GM04504 (cell line): Measurements from ENCODE around the gene FAM72A.
"Not testable (repeated sequence)": the region's sequence is repeated elsewhere in the genome, so short reads cannot be mapped to it uniquely, and the experiment has no call there.

Source experiments
- DNase-seq: peaks from one replicate; pipeline ENCODE4 v3.0.0-alpha.2; 2012; ENCODE audit warnings: low read depth

The FAM72A gene

DNA sequence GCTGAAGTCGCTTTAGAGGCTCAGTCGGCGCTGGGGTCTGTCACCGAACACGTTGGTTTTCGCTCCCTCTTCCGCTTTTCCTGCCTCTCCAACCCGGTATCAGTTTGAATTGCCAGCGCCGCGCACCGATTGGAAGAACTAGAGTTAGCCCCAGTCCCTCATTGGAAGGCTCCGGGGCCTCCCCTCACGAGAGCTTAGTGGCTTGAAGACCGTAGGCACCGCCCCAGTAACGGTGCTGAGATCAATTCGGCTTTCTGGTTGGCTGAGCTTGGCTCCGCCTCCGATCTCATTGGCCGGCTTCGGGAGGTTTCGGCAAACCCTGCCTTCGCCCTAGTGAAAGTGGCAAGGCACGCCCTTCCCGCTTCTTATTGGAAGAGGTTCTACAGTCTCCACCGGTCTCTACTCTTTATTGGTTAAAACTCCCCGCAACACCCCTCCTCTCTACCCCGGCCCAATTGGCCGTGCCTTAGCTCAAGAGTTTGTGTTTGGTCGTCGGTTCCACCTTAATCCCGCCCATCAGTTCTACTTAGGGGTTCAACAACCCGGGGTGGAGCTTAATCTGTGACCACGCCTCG, at the start of gene FAM72A:
TSS of gene FAM72A (minus strand) at position 51 of the 575 bp plus-strand sequence. CDS start 814 bp downstream, outside the sequence.
- DNase-seq = peak; percentile 100

DNA sequence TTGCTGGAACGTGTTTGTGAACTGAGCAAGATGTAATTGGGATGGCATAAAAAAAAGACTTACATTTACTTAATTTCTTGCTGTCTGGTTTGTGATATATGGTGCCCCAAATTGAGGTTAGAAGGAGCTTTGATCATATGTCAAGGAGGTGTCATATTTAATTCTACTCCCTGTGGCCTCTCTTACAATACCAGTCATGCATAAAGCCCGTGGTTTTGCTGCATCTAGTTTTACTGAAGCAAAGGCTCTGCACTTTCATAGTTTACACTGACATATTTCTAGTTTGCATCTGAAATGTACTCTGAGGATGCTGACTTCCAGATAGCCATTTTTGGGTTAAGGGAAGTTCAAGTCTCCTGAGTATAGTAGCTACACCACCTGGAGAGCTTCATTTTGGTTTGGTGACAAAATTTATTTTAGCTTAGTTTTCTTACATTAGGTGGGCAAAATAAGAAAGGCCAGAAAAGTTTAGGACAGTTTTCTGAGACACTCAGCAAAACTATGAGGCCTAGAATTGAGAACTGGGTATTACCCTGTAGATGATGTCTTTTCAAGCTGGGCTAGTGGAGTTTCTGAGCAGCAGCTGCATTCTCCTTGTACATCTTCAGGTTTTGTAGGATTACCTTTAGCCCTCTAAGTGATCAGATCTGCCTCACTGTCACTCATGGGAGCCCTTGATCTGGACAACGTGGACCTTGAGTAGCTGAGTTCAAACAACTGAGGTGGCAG, 48.5 kb upstream of the FAM72A start:
- not testable (repeated sequence) for DNase-seq

DNA sequence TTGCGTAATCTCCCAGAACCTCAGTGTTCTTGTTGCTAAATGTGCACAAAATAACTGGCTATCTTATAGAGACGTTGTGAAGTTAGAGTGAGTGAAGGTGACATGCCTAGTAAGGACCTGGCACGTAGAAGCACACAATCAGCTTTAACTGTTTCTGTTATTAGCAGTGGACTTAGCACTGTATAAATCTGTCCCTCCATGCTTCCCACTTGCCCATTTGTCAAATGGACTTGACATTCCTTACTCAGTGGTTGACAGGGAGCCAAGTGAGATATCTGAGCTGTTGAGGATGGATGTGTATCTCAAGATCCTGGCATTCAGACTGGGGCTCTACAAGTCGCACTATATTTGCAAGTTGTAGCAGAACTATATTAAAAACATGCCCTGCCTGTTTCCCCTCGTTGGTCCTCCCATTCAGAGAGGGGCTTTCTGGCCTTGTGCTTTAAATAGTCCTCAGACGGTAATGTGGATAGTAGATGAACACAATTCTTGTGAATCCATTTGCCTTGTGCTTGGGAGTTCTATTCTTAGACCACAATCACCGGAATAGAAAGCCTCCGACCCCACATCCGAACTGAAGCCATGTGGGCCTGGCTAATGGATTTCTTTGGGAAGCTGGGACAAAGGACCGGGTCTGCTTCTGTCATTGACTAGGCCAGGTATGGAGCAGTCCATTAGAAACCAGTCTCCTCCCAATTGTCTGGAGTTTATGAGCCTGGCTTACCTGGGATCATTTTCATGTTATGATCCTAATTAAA, 43.7 kb upstream of the FAM72A start:
- not testable (repeated sequence) for DNase-seq

DNA sequence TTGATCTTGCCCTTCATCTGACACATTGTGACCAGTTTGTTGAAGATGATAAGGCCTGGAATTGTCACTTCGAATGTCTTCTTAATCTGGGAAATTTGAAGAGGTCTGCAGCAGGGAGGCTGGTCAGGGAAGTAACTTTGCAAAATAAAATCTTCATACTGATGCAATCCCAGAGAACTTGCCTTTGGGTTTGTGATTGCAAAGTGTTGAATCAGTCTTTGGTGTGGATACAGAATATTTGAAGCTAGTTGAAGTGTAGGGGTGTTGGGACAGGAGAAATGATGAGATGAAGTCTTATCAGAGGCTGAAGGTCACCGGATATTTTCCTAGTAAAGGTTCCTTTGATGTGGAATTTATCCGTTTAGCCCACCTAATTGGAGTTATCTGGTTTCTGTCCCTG, 42.8 kb upstream of the FAM72A start:
- DNase-seq = not testable (repeated sequence)

DNA sequence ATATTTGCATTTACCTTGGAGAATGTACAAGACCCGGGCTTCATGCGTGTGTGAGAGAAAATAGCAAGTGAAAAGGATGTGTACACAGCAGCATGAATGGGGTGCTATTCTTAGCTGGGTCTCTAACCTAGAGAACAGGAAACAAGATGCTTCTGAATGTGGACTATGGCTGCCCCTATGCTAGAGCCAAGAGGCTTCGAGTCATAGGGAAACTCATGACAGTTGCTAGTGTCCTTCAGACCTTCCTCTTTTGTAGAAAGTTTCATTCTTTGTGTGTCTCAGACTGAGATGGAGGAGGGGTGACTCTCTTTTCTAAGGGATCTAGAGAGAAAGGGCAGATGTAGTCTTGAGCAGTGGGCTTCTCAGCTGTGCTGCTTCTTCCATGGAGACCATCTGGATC, 40.7 kb upstream of the FAM72A start:
- DNase-seq = not testable (repeated sequence)

DNA sequence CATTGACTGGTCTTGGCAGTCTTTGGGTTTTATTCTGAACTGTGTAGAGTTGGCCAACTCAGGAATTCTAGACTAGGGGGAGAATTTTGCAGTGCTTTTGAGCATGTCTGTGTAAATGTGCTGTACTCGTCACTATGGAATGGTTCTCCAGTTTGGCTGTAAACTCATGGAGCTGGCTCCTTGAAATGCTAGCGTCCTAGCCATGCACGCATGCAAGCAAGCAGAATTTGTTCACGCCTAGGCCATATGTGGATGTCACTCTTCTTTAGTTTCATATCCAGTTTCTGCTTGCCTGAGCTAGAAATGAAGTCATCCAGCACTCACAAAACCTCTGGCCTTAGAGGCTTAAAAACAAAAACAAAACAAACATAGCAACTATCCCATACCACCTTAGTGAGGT, 37.6 kb upstream of the FAM72A start:
- DNase-seq = peak; percentile 69

DNA sequence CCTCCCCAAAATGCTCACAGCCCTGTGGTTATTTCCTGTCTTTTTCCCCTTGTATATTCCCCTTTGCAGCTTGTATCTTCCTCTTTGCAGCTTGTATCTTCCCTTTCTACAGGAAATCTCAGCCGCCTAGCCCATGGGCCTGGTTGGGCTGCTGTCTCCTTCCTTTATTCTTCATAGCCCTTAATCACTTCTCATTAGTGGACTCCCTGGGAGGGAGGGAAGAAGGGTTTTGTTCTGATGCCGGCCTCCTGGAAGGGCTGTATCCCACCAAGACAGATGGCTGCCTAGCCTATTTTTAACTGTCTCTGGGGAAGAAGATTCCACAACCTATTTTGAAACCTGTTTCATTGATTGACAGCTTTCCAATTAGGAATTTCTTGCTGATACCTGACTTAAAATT, 32.6 kb upstream of the FAM72A start:
- not testable (repeated sequence) for DNase-seq

DNA sequence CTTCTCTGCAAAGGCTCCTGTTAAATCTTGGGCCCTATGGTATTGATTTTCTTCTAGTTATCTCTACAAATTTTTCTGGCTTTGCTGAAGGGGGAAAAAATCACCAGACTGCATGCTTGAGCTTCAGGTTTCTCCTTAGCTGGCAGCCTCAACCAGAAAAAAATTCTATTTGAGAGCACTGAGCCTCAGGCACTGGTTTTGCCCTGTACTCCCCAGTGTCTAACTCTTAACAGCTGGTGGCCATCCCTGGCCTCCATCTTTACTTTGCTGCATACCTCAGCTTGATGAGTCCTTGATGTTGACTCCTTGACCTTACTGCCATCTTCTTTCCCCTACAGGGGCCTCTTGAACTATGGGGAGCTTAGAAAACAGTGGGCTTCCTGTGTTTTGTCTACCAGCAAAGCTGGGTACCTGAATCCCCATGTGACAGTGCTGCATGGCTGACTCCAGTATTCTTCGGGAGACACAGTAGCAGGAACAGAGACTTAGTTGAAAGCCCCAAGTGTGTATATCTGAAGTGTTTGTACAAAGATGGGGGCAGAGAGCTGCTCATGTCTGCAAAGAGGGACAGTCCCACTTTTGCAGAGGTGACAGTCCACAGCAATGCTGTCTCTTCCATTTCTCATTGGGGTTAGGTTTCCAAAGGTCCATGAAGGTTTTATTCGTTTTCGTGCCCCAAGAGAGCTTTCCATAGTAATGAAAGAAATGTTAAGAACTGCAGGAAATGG, 31.7 kb upstream of the FAM72A start:
- DNase-seq = not testable (repeated sequence)

DNA sequence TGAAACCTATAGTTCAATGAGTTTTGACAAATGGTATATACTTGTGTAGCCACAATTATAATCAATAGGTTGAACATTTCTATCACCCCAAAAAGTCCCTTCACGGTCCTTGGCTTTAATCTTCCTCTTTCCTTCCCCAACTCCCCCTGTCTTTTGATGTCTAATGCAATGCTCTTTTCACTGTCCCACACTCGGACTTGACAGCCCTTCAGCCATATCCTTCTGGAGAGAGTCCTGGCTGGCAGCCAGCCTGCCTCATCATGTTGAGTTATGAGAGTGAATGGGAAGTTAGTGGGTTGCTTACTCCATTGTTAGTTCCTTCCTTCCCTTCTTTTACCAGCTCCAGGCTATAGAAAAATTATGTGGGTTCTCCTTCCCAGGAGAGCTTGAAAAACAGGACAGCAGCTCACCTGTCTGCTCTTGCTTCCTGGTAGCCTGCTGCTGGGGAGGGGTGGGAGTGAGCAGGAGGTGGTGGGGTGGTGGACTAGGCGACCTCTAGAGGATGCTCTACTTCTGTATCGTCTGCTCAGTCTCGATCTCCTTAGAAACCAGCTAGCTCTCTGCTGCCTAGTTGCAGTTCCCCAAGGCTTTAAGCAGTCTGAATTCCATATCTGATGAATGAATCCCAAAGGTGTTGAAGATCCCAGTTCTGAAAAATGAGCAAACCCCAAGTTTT, 30.5 kb upstream of the FAM72A start:
- DNase-seq = not testable (repeated sequence)

DNA sequence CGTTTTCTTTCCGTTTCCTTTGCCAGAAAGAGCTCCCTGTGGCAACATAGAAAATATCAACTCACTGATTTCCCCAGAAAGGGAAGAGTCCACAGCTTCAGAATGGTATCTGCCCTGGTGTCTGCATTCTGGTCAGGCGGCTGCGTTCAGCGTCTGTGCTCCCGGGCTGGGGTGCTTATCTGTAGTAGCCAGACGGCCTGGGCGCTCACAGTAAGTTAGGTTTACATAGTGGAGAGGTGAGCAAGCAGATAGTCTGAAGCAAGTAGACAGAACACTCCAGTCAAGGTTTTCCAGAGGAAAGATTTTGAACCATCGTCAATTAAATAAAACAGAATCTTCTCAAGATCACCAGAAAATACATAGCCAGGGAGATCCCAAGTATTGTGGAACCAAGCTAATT, 29.4 kb upstream of the FAM72A start:
- not testable (repeated sequence) for DNase-seq

DNA sequence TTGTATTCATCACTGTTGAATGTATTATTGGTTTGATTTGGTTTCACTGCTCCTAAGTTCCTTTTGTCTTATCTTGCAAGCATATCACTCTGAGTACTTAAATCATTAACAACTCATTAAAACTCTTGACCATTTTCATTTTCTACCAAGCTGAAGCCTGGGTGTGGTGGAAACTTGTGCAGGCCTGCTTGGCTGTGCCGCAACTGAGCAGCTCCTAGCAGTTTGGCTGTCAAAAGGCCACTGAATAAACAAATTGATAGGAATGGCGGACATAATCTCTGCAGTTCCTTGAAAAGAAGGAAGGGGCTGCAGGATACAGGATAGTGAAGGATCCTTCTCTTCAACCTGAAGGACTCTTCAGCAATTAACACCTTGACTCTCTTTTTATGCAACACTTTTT, 26.6 kb upstream of the FAM72A start:
- DNase-seq = not testable (repeated sequence)

DNA sequence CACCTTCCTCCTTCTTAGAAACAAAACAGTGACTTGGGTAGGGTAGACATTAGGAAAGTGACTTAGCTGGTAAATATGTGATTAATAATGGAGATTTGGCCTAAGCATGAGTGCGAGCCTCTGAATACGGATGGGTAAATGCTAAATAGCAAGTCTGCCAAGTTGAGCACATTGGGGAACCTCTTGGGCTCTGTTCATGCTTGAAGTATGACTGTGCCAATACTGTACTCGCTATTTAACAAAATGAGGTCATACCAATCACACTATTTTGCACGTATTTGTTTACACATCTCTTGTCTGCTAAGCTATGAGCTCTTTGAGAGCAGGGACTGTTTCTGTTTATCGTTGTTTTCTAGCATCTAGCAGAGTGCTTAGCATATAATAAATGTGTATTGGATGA, 24.2 kb upstream of the FAM72A start:
- not testable (repeated sequence) for DNase-seq

DNA sequence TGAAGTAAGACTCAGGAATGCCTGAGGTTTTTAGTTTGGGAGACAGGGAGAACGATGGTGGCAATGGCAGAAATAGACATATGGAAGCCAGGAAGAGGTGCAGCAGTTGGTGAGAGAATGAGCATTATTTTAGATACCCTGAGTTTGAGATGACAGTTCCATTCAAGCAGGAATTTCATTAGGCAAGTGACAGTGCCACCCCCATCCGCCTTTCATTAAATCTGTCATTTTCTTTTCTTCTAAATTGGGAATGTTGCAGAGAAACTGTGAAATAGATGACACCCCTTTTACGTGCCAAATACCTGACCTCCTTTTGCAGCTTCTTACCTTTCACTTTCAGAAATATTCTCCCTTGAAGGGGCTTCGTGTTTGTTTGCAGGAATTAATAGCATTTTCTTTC, 22.7 kb upstream of the FAM72A start:
- not testable (repeated sequence) for DNase-seq

DNA sequence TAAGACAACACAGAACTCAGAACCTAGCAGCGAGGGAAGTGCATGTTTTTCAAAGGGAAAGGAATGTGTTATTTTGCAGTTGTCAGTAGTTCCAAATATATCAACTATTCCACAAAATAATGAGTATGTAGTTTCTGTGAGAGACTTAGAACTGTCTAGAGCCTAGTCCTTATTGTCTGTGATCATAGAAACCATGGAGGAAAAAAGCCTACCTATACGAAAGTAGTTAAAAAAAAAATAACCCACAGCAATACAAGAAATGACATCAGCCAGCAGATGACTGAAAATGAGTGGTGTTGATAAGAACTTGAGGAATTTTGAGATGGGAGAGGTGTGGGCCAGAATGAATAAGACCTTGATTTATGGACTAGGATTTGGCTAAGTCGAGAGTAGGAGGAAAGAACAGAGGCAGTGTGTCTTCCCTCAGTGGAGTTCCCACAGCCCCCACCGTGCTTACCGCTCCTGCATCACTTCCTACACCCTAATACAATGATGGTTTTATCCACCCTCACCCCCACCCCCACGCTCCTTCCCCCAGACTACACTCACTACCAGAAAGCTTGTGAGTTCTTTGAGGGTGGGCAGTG, 21.6 kb upstream of the FAM72A start:
- not testable (repeated sequence) for DNase-seq

DNA sequence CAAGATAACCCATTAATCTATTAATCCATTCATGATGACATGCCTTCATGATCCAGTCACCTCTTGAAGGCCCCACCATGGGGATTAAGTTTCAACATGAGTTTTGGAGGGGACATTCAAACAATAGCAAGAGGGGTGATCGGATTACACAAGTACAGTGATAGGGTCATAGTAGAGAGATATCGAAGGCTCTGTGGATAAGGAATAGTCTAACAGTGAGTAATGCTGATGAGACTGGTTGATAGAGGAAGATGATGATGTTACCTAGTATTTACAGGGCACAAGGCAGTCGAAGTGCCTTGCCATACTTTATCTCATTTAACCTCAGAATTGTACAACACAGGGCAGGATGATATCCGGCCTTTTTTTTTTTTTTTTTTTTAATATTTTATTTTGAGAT, 18.9 kb upstream of the FAM72A start:
- not testable (repeated sequence) for DNase-seq

DNA sequence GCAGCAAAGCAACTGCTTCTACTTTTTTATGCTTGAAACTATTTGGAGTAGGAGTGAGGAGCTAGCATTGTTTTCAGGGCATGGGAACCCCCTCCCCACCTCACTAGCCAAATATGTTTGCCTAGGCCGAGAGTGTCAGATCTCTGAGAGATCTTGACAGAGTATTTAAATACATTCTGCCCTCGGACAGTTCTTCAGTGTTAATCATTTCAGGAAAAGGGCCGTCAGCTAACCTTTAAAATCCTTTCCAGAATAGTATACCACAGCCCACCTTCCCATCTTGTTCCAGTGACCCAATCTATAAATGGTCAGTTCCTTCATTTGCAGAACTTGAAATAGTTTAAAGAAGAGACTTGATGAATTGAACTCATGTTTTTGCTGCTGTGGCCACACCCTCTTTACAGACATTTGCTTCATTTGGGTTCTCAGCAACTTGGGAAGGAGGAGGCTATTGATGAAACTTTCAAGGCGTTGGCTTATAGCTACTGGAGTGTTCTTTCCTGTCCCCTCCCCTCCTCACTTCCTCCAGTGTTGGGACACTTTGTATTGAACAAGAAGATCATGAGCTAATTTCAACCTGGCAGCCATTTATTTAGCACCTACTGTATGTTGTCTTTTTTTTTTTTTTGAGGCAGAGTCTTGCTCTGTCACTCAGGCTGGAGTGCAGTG, 17.8 kb upstream of the FAM72A start:
- DNase-seq = not testable (repeated sequence)

DNA sequence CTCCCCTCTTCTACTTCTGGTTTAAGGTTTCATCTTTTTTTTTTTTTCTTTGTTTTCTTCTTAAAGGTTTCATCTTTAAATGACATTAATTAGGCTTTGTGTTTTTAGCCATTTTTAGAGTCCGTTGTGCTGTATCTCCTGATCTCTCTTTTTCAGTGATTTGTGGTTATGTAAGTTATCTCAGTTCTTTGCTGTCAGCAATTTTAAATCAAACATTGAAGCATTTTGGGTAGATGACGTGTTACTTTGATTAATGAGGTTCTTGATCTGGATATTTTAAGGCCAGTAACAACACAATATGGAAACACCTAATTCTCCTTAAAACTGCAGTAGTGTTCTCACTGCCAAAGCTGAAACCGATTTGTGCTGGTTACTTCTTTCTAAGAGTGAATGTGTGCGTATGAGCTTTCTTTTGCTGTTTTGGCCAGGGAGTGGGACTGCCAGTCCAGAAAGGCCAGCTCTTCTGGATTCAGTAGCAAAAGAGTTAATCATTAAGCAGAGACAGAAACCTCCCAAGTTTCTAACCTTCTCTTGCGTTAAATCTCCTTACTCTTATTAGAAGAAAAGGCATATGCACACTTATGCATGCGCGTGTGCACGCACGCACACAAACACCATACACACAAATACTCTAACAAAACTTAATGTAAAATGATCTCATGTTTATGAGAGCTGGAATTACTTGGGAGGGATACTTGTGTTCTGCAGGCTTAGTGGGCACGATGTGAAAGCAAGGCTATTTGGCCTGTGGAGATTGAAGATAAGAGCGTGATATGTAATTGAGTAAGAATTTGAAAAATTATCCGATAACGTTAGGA, 17.1 kb upstream of the FAM72A start:
- not testable (repeated sequence) for DNase-seq

DNA sequence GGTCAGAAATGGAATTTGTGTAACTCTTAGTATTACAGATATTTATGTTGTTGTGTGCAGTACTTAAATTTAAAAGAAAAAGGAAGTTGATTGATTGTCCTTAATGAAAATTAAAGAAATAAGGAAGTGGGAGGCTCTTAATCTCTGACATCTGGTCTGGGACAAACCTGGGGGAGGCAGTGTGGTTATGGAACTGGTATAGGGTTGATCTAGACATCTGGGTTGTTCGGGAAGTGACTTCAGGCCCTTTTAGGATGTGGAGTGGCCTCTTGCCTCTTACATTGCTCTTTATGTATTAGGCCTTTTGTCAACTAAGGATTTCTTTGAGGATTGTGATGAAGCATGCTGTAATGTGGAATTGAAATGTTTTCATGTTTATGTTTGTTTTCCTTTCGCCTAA, 16.1 kb upstream of the FAM72A start:
- DNase-seq = not testable (repeated sequence)

DNA sequence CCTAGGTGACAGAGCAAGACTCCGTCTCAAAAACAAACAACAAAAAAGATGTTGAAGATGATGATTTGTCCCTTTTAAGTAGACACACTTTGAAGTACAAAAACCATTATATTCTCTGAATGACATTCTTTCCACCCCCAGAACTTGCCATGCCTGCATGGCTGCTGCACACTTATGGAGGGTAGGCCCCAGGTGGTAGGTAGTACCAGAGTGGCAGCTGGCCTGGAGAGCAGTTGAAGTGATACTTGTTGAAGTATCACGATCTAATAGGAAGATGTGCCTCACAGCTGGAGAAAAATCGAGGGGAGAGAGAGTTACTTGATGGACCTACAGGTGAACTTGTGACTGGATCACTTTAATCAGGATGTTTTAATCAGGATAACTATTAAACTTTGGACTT, 15.6 kb upstream of the FAM72A start:
- not testable (repeated sequence) for DNase-seq
